Epithelial cell of proximal tubule (primary cell): ENCODE measurements around the gene KRTAP10-4. TPM values are rescaled to one million over a fixed set of nuclear protein-coding genes. Genes with fewer than 3 reads are reported as not detected.

Experiments
- DNase-seq: peaks from one replicate; pipeline ENCODE4 v3.0.0-alpha.2; 2011; ENCODE audit warnings: low read depth
- H3K4me3 ChIP-seq: 2 replicates; pipeline ENCODE4 v1.5.1; 2011; ENCODE audit warnings: low read depth, mild to moderate bottlenecking, low read length
- CTCF ChIP-seq: conservative IDR thresholded peaks from 2 replicates; pipeline ENCODE4 v1.5.1; 2012; ENCODE audit warnings: low read depth, mild to moderate bottlenecking, low read length
- total RNA-seq: library from RNA; depleted of rRNA; stranded (reverse); fragments of >200 nt; gene quantifications from 2 replicates; pipeline ENCODE4 v1.2.3, GENCODE V29; 2015

The KRTAP10-4 gene
- total RNA-seq, 1 donor from 2014 or later = not detected

- DNase-seq = no peak
Measured at GRCh38 chr21:44539046-44539445, 34.5 kb upstream of the KRTAP10-4 start.

GRCh38 chr21:44539991-44540666, 33.4 kb upstream of the KRTAP10-4 start, which contains the start of gene KRTAP10-1:
TSS of gene KRTAP10-1 (minus strand) at chr21:44540195. CDS start at chr21:44540150, 45 bp downstream.
- DNase-seq = no peak
- no peak within 1 kb of the TSS for H3K4me3 ChIP-seq
- no peak for TF ChIP-seq CTCF

More at GRCh38 chr21:44539046-44539445, 34.5 kb upstream of the KRTAP10-4 start:
- TF ChIP-seq CTCF = no peak
- H3K4me3 ChIP-seq = no peak overlapping the region

- no peak for DNase-seq
Measured at GRCh38 chr21:44540741-44541288, 32.7 kb upstream of the KRTAP10-4 start.

GRCh38 chr21:44542716-44543115, 30.8 kb upstream of the KRTAP10-4 start:
- no peak for TF ChIP-seq CTCF
- no peak overlapping the region for H3K4me3 ChIP-seq
- DNase-seq = no peak

More at GRCh38 chr21:44540741-44541288, 32.7 kb upstream of the KRTAP10-4 start:
- H3K4me3 ChIP-seq = no peak overlapping the region
- TF ChIP-seq CTCF = no peak

- no peak for DNase-seq
- no peak overlapping the region for H3K4me3 ChIP-seq
- no peak for TF ChIP-seq CTCF
Measured at GRCh38 chr21:44544566-44544965, 29.0 kb upstream of the KRTAP10-4 start.

- no peak for TF ChIP-seq CTCF
- H3K4me3 ChIP-seq = no peak overlapping the region
- no peak for DNase-seq
Measured at GRCh38 chr21:44547656-44548331, 25.7 kb upstream of the KRTAP10-4 start.
